ENCODE results near the gene HOPX. TPM values are rescaled to one million over a fixed set of nuclear protein-coding genes. Genes with fewer than 3 reads are reported as not detected.
A peak's percentile ranks its signal among the peaks of the same experiment; 100 is the strongest.
"Not testable (repeated sequence)": the region's sequence is repeated elsewhere in the genome, so short reads cannot be mapped to it uniquely, and the experiment has no call there.

Gene HOPX
- total RNA-seq, 1 donor from 2014 or later, result not detected

DNA sequence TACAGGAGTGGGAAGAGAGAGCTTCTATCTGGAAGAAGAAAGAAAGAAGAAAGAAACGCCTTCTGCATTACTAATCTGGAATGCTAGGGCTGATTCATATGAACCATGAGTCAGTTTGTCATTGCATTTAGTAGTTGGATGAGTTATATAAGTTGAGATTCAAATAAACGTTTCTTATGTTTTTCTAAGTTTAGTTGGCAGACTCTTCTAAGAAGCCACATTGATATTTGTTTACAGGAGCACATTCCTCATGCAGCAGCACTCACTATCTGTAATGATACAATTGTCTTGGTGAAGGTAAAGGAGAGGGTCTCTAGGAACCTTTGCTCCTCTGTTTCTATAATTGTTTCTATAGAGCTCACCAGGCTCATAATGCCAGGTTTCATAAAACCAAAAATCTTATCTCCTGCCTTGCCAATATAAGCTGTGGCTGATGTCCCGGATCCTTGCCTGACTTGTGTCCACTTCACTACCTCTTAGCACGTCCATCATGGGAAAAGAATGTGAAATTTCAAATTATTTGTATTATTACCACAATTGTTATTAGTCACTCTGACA lies 39.5 kb downstream of the HOPX start:
- DNase-seq (ENCODE audit: low read depth), result peak; percentile 78

DNA sequence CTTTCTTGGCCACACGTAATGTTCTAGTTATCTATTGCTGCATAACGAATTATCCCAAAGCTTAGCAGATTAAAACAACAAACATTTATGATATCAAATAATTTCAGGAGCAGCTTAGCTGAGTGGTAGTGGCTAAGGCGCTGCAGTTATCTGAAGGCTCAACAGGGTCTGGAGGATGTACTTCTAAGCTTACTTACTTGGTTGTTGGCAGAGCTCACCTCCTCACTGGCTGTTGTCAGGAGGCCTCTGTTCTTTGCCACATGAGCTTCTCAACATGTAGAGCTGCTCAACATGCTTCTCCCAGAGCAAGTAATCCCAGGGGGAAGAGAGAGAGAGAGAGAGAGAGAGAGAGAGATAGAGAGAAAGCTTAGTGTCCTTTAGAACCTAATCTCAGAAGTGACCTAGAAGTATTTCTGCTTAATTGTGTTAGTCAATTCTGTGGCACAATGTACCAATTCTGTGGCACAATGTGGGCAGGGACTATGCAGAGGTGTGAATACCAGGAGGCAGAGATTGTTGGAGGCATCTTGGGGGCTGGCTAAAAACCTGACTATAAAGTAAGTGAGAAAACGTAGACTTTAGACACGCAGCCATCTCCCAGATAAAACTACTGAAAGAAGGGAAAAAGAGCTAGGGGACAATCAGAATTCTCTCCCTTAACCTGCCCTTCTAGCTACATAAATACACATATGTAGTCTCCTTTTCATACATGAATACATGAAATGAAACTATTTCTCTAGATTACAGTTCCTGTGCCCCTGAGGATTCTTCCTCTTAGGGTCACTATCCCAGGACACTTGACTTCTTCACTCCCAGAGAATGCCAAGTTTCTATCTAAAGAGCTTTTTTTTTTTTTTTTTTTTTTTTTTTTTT lies 40.2 kb downstream of the HOPX start:
- DNase-seq (ENCODE audit: low read depth), result peak; percentile 6

More for the DNA sequence above, 39.5 kb downstream of the HOPX start:
- no peak overlapping the region for H3K4me3 ChIP-seq (ENCODE audit: low read depth, low read length)
- TF ChIP-seq, protein P1, sequence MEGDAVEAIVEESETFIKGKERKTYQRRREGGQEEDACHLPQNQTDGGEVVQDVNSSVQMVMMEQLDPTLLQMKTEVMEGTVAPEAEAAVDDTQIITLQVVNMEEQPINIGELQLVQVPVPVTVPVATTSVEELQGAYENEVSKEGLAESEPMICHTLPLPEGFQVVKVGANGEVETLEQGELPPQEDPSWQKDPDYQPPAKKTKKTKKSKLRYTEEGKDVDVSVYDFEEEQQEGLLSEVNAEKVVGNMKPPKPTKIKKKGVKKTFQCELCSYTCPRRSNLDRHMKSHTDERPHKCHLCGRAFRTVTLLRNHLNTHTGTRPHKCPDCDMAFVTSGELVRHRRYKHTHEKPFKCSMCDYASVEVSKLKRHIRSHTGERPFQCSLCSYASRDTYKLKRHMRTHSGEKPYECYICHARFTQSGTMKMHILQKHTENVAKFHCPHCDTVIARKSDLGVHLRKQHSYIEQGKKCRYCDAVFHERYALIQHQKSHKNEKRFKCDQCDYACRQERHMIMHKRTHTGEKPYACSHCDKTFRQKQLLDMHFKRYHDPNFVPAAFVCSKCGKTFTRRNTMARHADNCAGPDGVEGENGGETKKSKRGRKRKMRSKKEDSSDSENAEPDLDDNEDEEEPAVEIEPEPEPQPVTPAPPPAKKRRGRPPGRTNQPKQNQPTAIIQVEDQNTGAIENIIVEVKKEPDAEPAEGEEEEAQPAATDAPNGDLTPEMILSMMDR (conservative IDR thresholded peaks at IDR 0.05; ENCODE audit: low read depth, low read length), result peak; percentile 21

DNA sequence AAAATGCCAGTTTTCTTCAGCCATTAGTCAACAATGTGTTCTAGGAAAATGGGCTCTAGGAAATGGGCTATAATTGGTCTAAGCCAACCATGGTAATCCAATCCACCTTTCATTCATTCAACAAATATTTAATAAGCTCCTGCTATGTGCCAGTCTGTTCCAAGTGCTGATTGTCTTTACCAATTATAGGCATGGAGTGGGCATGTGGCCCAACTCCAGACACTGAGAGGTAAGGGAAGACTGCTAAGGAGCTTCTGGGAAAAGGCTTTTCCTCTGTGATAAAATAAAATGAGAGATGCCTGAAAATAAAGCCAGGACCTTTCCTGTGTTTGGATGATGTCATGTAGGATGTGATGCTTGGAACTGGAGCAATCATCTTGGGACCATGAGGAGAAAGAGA lies 43.3 kb downstream of the HOPX start:
- TF ChIP-seq, protein P1 (conservative IDR thresholded peaks at IDR 0.05; ENCODE audit: low read depth, low read length), result no peak
- no peak overlapping the region for H3K4me3 ChIP-seq (ENCODE audit: low read depth, low read length)
- no peak for DNase-seq (ENCODE audit: low read depth)

More for the DNA sequence above, 40.2 kb downstream of the HOPX start:
- H3K4me3 ChIP-seq (ENCODE audit: low read depth, low read length), result no peak overlapping the region
- TF ChIP-seq, protein P1 (conservative IDR thresholded peaks at IDR 0.05; ENCODE audit: low read depth, low read length), result no peak

DNA sequence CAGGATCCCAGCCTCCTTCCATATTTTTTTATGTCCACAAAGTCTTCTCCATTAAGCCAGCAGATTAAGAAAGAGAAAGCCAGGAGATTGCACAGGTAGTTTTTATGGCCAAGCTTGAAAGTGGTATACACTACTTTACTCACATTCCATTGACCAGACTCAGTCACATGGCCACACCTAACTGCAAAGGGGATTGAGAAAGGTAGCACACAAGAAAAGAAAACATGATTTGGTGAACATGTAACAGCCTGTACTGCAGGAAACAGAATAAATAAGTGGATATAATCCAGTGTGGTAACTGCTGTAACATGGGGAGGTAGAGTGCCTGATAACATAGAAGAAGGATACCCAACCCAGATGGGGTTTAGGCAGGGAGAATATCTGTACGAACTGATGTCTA lies 43.9 kb downstream of the HOPX start:
- H3K4me3 ChIP-seq (ENCODE audit: low read depth, low read length), result no peak overlapping the region
- no peak for DNase-seq (ENCODE audit: low read depth)
- TF ChIP-seq, protein P1 (conservative IDR thresholded peaks at IDR 0.05; ENCODE audit: low read depth, low read length), result no peak

DNA sequence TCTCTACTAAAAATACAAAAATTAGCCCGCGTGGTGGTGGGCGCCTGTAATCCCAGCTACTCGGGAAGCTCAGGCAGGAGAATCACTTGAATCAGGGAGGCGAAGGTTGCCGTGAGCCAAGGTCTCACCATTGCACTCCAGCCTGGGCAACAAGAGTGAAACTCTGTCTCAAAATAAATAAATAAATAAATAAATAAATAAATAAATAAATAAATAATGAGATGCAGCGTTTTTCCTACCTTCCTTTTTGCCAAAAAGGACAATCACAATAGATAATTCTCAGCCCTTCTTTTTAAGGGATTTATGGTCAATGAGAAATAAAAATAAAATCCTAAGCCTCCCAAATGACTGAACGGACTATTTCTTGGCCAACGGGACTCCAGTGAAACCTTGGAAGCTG lies 46.1 kb downstream of the HOPX start:
- not testable (repeated sequence) for DNase-seq (ENCODE audit: low read depth); H3K4me3 ChIP-seq (ENCODE audit: low read depth, low read length)

DNA sequence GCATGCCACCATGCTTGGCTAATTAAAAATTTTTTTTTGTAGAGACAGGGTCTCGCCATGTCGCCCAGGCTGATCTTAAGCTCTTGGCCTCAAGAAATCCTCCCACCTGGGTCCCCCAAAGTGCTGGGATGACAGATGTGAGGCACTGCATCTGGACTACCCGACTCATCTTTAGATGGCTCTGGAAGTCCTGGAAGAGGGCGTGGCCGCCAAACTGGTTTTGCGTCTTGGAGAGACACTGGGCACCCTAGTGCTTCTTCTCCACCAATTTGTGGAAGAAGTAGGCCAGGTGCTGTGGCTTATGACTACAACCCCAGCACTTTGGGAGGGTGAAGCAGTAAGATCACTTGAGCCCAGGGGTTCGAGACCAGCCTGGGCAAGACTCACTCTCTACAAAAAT lies 47.6 kb downstream of the HOPX start:
- DNase-seq (ENCODE audit: low read depth), result no peak
- TF ChIP-seq, protein P1 (conservative IDR thresholded peaks at IDR 0.05; ENCODE audit: low read depth, low read length), result no peak
- H3K4me3 ChIP-seq (ENCODE audit: low read depth, low read length), result no peak overlapping the region

DNA sequence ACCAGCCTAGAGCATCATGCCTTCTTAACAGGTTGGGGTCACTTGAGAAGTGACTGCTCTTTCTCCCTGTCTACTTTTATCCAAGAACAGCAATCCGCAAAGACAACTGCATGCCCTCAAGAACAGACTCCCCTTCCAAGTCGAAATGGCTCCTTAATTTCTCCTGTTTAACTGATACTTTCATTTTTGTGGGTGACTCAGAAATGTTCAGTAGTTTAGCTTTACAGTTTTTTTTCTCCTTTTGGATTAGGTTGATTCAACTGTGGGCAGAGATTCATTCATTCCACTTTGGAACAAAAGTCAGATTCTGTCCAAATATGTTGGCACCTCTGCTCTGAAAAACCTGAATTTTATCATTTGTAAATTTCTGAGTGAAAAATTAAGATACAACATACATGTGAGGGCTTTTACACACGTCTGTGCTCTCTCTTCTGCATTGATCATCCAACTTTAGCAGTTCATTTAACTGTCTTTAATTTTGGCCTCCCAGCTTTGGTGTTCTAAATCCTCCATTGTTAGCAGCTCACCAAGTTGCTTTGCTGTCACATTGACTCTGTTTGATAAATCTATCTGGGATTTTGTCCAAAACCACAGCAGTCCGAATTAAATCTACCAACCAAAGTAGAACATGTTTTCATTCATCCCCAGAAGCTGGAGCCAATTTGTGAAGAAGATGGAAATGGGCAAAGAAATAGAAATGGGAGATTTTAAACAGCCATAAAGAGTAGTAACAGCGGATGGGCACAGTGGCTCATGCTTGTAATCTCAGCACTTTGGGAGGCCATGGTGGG lies 50.0 kb downstream of the HOPX start:
- TF ChIP-seq, protein P1 (conservative IDR thresholded peaks at IDR 0.05; ENCODE audit: low read depth, low read length), result no peak
- DNase-seq (ENCODE audit: low read depth), result no peak
- no peak overlapping the region for H3K4me3 ChIP-seq (ENCODE audit: low read depth, low read length)

All from epithelial cell of proximal tubule (primary cell).